B cell (primary cell): Measurements from ENCODE around the gene PCDHA9. TPM values are rescaled to one million over a fixed set of nuclear protein-coding genes. Genes with fewer than 3 reads are reported as not detected.

ENCODE experiments used
- ATAC-seq: fragments of 200-7000 bp; cut with Tn5 transposase; one replicate; pipeline ENCODE4 v1.10.0; 2021; ENCODE audit warnings: low read depth, mild to moderate bottlenecking, moderate number of reproducible peaks, moderate library complexity
- CTCF ChIA-PET: fragments of 350-600 bp; sonication (Branson Sonifier 250); formaldehyde crosslinking; loops from one replicate; lab custom pipeline; 2021; ENCODE audit warnings: antibody characterized with exemption, inconsistent platforms; lab: Charles Lee
- POLR2A ChIA-PET: fragments of 350-600 bp; sonication (Branson Sonifier 250); formaldehyde crosslinking; loops from one replicate; lab custom pipeline; 2021; ENCODE audit warnings: antibody characterized with exemption; lab: Charles Lee
- DNase-seq: peaks from one replicate; pipeline ENCODE4 v3.0.0; 2013
- H2AFZ ChIP-seq: 2 replicates; pipeline ENCODE4 v1.6.1; 2012; ENCODE audit warnings: mild to moderate bottlenecking, low read depth, low read length; ENCODE audit not compliant: insufficient read depth, poor library complexity, severe bottlenecking
- H3K27ac ChIP-seq, 2 donors: 1 replicate in 1 of 2; 2 replicates in 1 of 2; pipeline ENCODE4 v1.5.1; 2012 to 2013; ENCODE audit warnings: low read length in 2 of 2, mild to moderate bottlenecking in 2 of 2, moderate library complexity in 1 of 2
- H3K27me3 ChIP-seq, 4 experiments: fragments of 200-600 bp in 1 of 4; sonication (generic) in 1 of 4; replicated peaks in 1 of 4; 1 replicate in 2 of 4; 2 replicates in 2 of 4; pipeline versions ENCODE4 v1.6.1 to v1.7.0; 2013 to 2016; ENCODE audit warnings: low read length in 3 of 4, mild to moderate bottlenecking in 2 of 4, mixed read lengths in 1 of 4, moderate library complexity in 1 of 4; ENCODE audit not compliant: insufficient read depth in 4 of 4, control insufficient read depth in 3 of 4; ENCODE audit errors: control extremely low read depth in 1 of 4
- H3K36me3 ChIP-seq, 2 experiments: replicated peaks in 1 of 2; 1 replicate in 1 of 2; 2 replicates in 1 of 2; pipeline versions ENCODE4 v1.6.1 to v1.7.1; 2013; ENCODE audit warnings: low read length in 1 of 2; ENCODE audit not compliant: insufficient read depth in 2 of 2, control insufficient read depth in 1 of 2; ENCODE audit errors: control extremely low read depth in 1 of 2, extremely low read depth in 1 of 2
- H3K4me1 ChIP-seq, 2 donors: fragments of 200-600 bp in 1 of 2; sonication (generic) in 1 of 2; 1 replicate in 1 of 2; 2 replicates in 1 of 2; pipeline versions ENCODE4 v1.5.1 to v1.6.1; 2013 to 2017; ENCODE audit warnings: low read length in 2 of 2; ENCODE audit not compliant: control insufficient read depth in 2 of 2, insufficient read depth in 2 of 2
- H3K4me2 ChIP-seq: replicated peaks from 2 replicates; pipeline ENCODE3; 2012; ENCODE audit warnings: mild to moderate bottlenecking, low read depth, low read length; ENCODE audit not compliant: poor library complexity, severe bottlenecking
- H3K4me3 ChIP-seq, 5 experiments: fragments of 200-600 bp in 1 of 5; sonication (generic) in 1 of 5; 1 replicate in 3 of 5; 2 replicates in 2 of 5; pipeline versions ENCODE4 v1.5.1 to v1.7.0; 2011 to 2016; ENCODE audit warnings: low read length in 4 of 5, mild to moderate bottlenecking in 4 of 5, low read depth in 2 of 5, control low read depth in 1 of 5, moderate library complexity in 1 of 5; ENCODE audit not compliant: insufficient read depth in 1 of 5; ENCODE audit errors: control extremely low read depth in 1 of 5, extremely low read depth in 1 of 5
- H3K79me2 ChIP-seq: fragments of 200-600 bp; sonication (generic); one replicate; pipeline ENCODE4 v1.6.0; 2016; ENCODE audit warnings: low read length; ENCODE audit not compliant: control insufficient read depth, insufficient read depth
- H3K9ac ChIP-seq: fragments of 200-600 bp; sonication (generic); 2 replicates; pipeline ENCODE4 v1.6.1; 2017; ENCODE audit warnings: mild to moderate bottlenecking, low read length, moderate library complexity
- H3K9me3 ChIP-seq, 3 donors: one replicate each; pipeline versions ENCODE4 v1.6.1 to v1.7.1; 2013; ENCODE audit warnings: low read length in 2 of 3; ENCODE audit not compliant: control insufficient read depth in 2 of 3, insufficient read depth in 1 of 3; ENCODE audit errors: control extremely low read depth in 1 of 3
- H4K20me1 ChIP-seq: 2 replicates; pipeline ENCODE4 v1.6.0; 2012; ENCODE audit warnings: mild to moderate bottlenecking, low read length; ENCODE audit not compliant: insufficient read depth, control insufficient read depth, poor library complexity, severe bottlenecking
- H3K27ac Mint-ChIP-seq: one replicate; pipeline ENCODE4 v1.8.0; 2021; ENCODE audit warnings: mixed read lengths
- H3K27me3 Mint-ChIP-seq: one replicate; pipeline ENCODE4 v1.8.0; 2021; ENCODE audit warnings: mixed read lengths
- H3K4me1 Mint-ChIP-seq: one replicate; pipeline ENCODE4 v1.8.0; 2021; ENCODE audit warnings: mixed read lengths
- H3K4me3 Mint-ChIP-seq: one replicate; pipeline ENCODE4 v1.8.0; 2021; ENCODE audit warnings: mixed read lengths
- H3K9me3 Mint-ChIP-seq: one replicate; pipeline ENCODE4 v1.8.0; 2022; ENCODE audit warnings: mixed read lengths; ENCODE audit not compliant: insufficient read depth
- EZH2 ChIP-seq: IDR thresholded peaks from 2 replicates; pipeline ENCODE4 v1.6.1; 2012; ENCODE audit warnings: borderline replicate concordance, low read depth, mild to moderate bottlenecking, moderate library complexity, low read length; ENCODE audit not compliant: insufficient read depth, poor library complexity, severe bottlenecking
- WGBS: methylation state at CpG from one replicate; pipeline ENCODE4 v1.1.5; 2013; ENCODE audit warnings: missing lambda C conversion rate; ENCODE audit not compliant: insufficient coverage; 5-methylcytosine and 5-hydroxymethylcytosine counted together
- intact Hi-C: fragments of 100-400 bp; cut with micrococcal nuclease; formaldehyde crosslinking; loops from one replicate; pipeline ENCODE4 v1.10.0; 2022
- polyA plus RNA-seq: library from polyadenylated mRNA; depleted of rRNA; stranded (reverse); fragments of >200 nt; gene quantifications from 2 replicates; pipeline ENCODE4 v1.2.3, GENCODE V29; 2012
- total RNA-seq, 2 donors: library from RNA; stranded (reverse); fragments of 120-200 nt in 1 of 2; gene quantifications; 1 replicate in 1 of 2; 2 replicates in 1 of 2; pipeline versions ENCODE4 v1.2.3 to v1.2.4, GENCODE V29; 2013 to 2022
- TF ChIP-seq, protein P1 (sequence below): fragments of 200-600 bp; IDR thresholded peaks from one replicate; pipeline ENCODE4 v1.8.0; 2022; ENCODE audit warnings: antibody characterized with exemption, mild to moderate bottlenecking

Gene PCDHA9
- total and polyA plus RNA-seq, 2 donors (not counting 1 experiment from before 2014, with no cell fraction given), result not detected

DNA sequence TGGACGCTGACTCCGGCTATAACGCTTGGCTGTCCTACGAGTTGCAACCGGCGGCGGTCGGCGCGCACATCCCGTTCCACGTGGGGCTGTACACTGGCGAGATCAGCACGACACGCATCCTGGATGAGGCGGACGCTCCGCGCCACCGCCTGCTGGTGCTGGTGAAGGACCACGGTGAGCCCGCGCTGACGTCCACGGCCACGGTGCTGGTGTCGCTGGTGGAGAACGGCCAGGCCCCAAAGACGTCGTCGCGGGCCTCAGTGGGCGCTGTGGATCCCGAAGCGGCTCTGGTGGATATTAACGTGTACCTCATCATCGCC, 29.0 kb downstream of the PCDHA9 start:
- TF ChIP-seq EZH2, result no peak
- TF ChIP-seq, protein P1, sequence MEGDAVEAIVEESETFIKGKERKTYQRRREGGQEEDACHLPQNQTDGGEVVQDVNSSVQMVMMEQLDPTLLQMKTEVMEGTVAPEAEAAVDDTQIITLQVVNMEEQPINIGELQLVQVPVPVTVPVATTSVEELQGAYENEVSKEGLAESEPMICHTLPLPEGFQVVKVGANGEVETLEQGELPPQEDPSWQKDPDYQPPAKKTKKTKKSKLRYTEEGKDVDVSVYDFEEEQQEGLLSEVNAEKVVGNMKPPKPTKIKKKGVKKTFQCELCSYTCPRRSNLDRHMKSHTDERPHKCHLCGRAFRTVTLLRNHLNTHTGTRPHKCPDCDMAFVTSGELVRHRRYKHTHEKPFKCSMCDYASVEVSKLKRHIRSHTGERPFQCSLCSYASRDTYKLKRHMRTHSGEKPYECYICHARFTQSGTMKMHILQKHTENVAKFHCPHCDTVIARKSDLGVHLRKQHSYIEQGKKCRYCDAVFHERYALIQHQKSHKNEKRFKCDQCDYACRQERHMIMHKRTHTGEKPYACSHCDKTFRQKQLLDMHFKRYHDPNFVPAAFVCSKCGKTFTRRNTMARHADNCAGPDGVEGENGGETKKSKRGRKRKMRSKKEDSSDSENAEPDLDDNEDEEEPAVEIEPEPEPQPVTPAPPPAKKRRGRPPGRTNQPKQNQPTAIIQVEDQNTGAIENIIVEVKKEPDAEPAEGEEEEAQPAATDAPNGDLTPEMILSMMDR, result no peak
- Histone ChIP-seq H3K4me2 (no peak overlapping the region), H3K27me3 (peaks cover 0 to 20% (median 12%) of the 10 kb centered on the region in 4 experiments), H3K4me1 (no peaks in the 10 kb centered on the region), H3K9me3 (peaks cover 3 to 27% (median 11%) of the 10 kb centered on the region in 3 donors), H3K27ac (no peak overlapping the region), H3K9ac (no peak overlapping the region), H2AFZ (no peak overlapping the region), H4K20me1 (no peaks in the 10 kb centered on the region), H3K36me3 (no peaks in the 10 kb centered on the region), H3K4me3 (no peak overlapping the region), H3K79me2 (no peaks in the 10 kb centered on the region)
- ChIA-PET POLR2A (no interaction called here), CTCF (no interaction called here)
- Mint-ChIP-seq H3K4me1 (no peaks in the 10 kb centered on the region), H3K4me3 (no peak overlapping the region), H3K27me3 (peaks cover 32% of the 10 kb centered on the region), H3K27ac (no peak overlapping the region), H3K9me3 (peaks cover 8% of the 10 kb centered on the region)
- 54% methylated on average over 37 of the region's 37 CpGs for WGBS
- DNase-seq (no peak), ATAC-seq (no peak)
- intact Hi-C loops, result no loop called here

- CTCF ChIA-PET, result no interaction called here
- DNase-seq (no peak), ATAC-seq (no peak)
- intact Hi-C loops, result no loop called here
- H3K4me3 ChIP-seq, result no peak within 1 kb of the TSS
- H3K79me2 ChIP-seq, result no peaks in the 10 kb centered on the region
- Mint-ChIP-seq H3K4me1 (no peaks in the 10 kb centered on the region), H3K9me3 (peaks cover 8% of the 10 kb centered on the region), H3K27ac (no peak within 1 kb of the TSS), H3K4me3 (no peak within 1 kb of the TSS), H3K27me3 (peaks cover 20% of the 10 kb centered on the region)
- no peak within 1 kb of the TSS for H2AFZ ChIP-seq
- TF ChIP-seq, protein P1, result no peak
- TF ChIP-seq EZH2, result no peak
- no peaks in the 10 kb centered on the region for H3K36me3 ChIP-seq
- no peak within 1 kb of the TSS for H3K27ac ChIP-seq
- H3K4me1 ChIP-seq, result no peaks in the 10 kb centered on the region
- no peak within 1 kb of the TSS for H3K4me2 ChIP-seq
- H3K9ac ChIP-seq, result no peak within 1 kb of the TSS
- H4K20me1 ChIP-seq, result no peaks in the 10 kb centered on the region
- whole genome bisulfite sequencing, result 28% methylated on average over 20 of the region's 35 CpGs
- H3K9me3 ChIP-seq, result peaks cover 3 to 33% (median 9%) of the 10 kb centered on the region in 3 donors
- H3K27me3 ChIP-seq, result peaks cover 0 to 13% (median 5%) of the 10 kb centered on the region in 4 experiments
- POLR2A ChIA-PET, result no interaction called here
Measured at GRCh38 chr5:140881889-140882590, 33.9 kb downstream of the PCDHA9 start, which contains the start of gene PCDHA13. Gene PCDHA13, plus strand, starts transcription at chr5:140882124. Its CDS starts 145 bp downstream, at chr5:140882269.
